ENCODE results near the gene RPRM.
"Not testable (repeated sequence)": the region's sequence is repeated elsewhere in the genome, so short reads cannot be mapped to it uniquely, and the experiment has no call there.

The RPRM gene

GRCh38 chr2:153478289-153479261 is at the start of gene RPRM:
Gene RPRM (minus strand): TSS chr2:153478762. CDS start chr2:153478565, 197 bp downstream.
- peaks cover 75% of the 10 kb centered on the region for H3K27me3 Mint-ChIP-seq
- peaks cover 2% of the 10 kb centered on the region for H3K36me3 Mint-ChIP-seq (ENCODE audit: insufficient read depth)
- H3K4me3 Mint-ChIP-seq: peak within 1 kb of the TSS; percentile 77
- ATAC-seq (replicated peaks; ENCODE audit: extremely low read depth, poor library complexity, severe bottlenecking) (peak; percentile 68), DNase-seq (ENCODE audit: low spot score in 2 of 2) (peak; percentile 16 to 37)
- H3K4me1 Mint-ChIP-seq: peaks cover 13% of the 10 kb centered on the region
- peak within 1 kb of the TSS; percentile 9 for H3K27ac Mint-ChIP-seq (ENCODE audit: low read depth)
- H3K9me3 Mint-ChIP-seq: no peaks in the 10 kb centered on the region

- DNase-seq (ENCODE audit: low spot score in 2 of 2): peak in 1 of 2 donors; percentile 24
- H3K9me3 Mint-ChIP-seq: no peaks in the 10 kb centered on the region
- no peak overlapping the region for H3K27ac Mint-ChIP-seq (ENCODE audit: low read depth)
- H3K4me3 Mint-ChIP-seq: no peak overlapping the region
- no peaks in the 10 kb centered on the region for H3K27me3 Mint-ChIP-seq
- H3K36me3 Mint-ChIP-seq (ENCODE audit: insufficient read depth): no peaks in the 10 kb centered on the region
- no peak for ATAC-seq (replicated peaks; ENCODE audit: extremely low read depth, poor library complexity, severe bottlenecking)
- H3K4me1 Mint-ChIP-seq: no peaks in the 10 kb centered on the region
Observed at GRCh38 chr2:153519257-153519875, 40.8 kb upstream of the RPRM start.

- DNase-seq (ENCODE audit: low spot score in 2 of 2): no peak
- no peak for ATAC-seq (replicated peaks; ENCODE audit: extremely low read depth, poor library complexity, severe bottlenecking)
- H3K4me1 Mint-ChIP-seq: no peaks in the 10 kb centered on the region
- no peak overlapping the region for H3K4me3 Mint-ChIP-seq
- H3K27me3 Mint-ChIP-seq: no peaks in the 10 kb centered on the region
- no peaks in the 10 kb centered on the region for H3K36me3 Mint-ChIP-seq (ENCODE audit: insufficient read depth)
- H3K27ac Mint-ChIP-seq (ENCODE audit: low read depth): no peak overlapping the region
- H3K9me3 Mint-ChIP-seq: peaks cover 4% of the 10 kb centered on the region
Observed at GRCh38 chr2:153512331-153512730, 33.8 kb upstream of the RPRM start.

DNA sequence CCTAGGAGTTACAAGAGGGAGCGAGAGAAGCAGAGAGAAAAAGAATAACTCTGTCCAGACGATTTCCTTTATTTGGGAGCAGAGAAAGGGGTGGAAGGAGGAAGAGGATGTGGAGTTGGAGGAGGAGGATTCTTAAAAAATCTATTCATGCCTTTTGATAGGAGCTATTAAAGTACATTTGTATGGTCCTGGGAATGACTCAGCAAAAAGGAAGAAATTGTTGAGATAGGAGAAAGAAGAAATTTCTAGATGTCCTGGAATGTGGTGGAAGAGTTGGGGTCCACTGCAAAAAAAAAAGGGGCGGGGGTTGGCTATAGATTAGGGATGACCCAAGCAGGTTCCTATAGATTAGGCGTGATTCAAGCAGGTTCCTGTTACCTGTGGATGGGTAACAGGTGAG is 32.4 kb upstream of the RPRM start:
- no peaks in the 10 kb centered on the region for H3K4me1 Mint-ChIP-seq
- no peaks in the 10 kb centered on the region for H3K36me3 Mint-ChIP-seq (ENCODE audit: insufficient read depth)
- H3K27me3 Mint-ChIP-seq: no peaks in the 10 kb centered on the region
- ATAC-seq (replicated peaks; ENCODE audit: extremely low read depth, poor library complexity, severe bottlenecking): no peak
- no peak for DNase-seq (ENCODE audit: low spot score in 2 of 2)
- peaks cover 4% of the 10 kb centered on the region for H3K9me3 Mint-ChIP-seq
- no peak overlapping the region for H3K4me3 Mint-ChIP-seq
- no peak overlapping the region for H3K27ac Mint-ChIP-seq (ENCODE audit: low read depth)

DNA sequence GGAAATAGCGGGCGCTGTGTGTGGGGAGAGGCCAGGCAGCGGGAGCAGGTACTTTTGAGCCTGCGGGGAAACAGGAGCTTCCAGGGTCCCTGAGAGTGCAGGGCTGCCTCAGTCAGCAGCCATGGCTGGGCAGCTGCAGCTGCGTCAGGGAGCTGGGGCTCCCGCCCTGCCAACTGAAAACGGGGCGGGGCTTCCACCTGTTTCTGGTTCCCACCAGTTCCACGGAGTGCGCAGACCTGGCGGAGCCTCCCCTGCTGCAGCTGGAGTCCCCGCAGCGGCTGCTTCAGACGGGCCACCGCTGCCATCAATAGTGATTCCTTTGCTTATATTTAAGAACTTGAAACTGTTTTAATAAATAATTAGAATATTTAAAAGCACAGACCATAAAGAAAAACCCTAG is 30.6 kb upstream of the RPRM start:
- H3K27me3 Mint-ChIP-seq: no peaks in the 10 kb centered on the region
- no peak overlapping the region for H3K27ac Mint-ChIP-seq (ENCODE audit: low read depth)
- H3K4me1 Mint-ChIP-seq: no peaks in the 10 kb centered on the region
- H3K4me3 Mint-ChIP-seq: no peak overlapping the region
- ATAC-seq (replicated peaks; ENCODE audit: extremely low read depth, poor library complexity, severe bottlenecking) (no peak), DNase-seq (ENCODE audit: low spot score in 2 of 2) (no peak)
- no peaks in the 10 kb centered on the region for H3K36me3 Mint-ChIP-seq (ENCODE audit: insufficient read depth)
- peaks cover 10% of the 10 kb centered on the region for H3K9me3 Mint-ChIP-seq

- H3K4me1 Mint-ChIP-seq; DNase-seq (ENCODE audit: low spot score in 2 of 2); H3K27me3 Mint-ChIP-seq; H3K36me3 Mint-ChIP-seq (ENCODE audit: insufficient read depth); H3K27ac Mint-ChIP-seq (ENCODE audit: low read depth); ATAC-seq (replicated peaks; ENCODE audit: extremely low read depth, poor library complexity, severe bottlenecking); H3K9me3 Mint-ChIP-seq; H3K4me3 Mint-ChIP-seq: not testable (repeated sequence)
Observed at GRCh38 chr2:153506499-153506898, 27.9 kb upstream of the RPRM start.

- no peaks in the 10 kb centered on the region for H3K36me3 Mint-ChIP-seq (ENCODE audit: insufficient read depth)
- no peak for ATAC-seq (replicated peaks; ENCODE audit: extremely low read depth, poor library complexity, severe bottlenecking)
- no peak for DNase-seq (ENCODE audit: low spot score in 2 of 2)
- H3K27ac Mint-ChIP-seq (ENCODE audit: low read depth): no peak overlapping the region
- no peak overlapping the region for H3K4me3 Mint-ChIP-seq
- H3K9me3 Mint-ChIP-seq: no peaks in the 10 kb centered on the region
- H3K4me1 Mint-ChIP-seq: no peaks in the 10 kb centered on the region
- H3K27me3 Mint-ChIP-seq: no peaks in the 10 kb centered on the region
Observed at GRCh38 chr2:153499439-153499838, 20.9 kb upstream of the RPRM start.

DNA sequence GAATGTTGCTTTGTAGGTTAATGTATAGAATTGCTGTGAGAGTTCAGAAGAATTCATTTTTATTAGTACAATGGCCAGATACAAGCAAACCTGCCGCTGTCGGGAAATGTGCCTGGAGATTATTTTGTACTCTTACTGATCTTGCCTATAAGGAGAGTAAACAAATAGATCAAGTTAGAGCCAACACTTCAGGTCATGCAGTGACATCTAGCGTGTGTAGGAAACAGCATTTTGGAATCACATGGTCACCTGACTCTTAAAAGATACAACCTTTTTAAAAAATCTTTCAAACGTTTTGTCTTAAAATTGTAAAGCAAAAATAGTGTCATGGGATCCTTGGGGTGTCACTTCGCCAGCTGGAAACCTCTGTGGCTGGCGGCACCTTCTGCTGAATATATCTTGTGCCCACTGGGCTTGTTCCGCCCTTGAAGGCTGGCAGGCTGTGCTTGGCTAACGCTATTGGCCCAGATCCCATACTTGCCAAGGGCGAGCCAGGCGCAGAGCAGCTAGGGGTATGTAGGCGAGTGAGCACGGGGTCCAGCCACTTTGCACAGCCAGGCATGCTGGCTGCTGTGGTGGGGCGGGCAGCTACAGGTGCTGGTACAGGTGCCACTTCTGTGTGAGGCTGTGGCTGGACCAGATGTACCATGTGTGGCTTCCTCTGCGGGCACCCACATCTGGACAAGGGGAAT is 19.5 kb upstream of the RPRM start:
- Mint-ChIP-seq H3K4me3 (no peak overlapping the region), H3K27ac (ENCODE audit: low read depth) (no peak overlapping the region), H3K36me3 (ENCODE audit: insufficient read depth) (no peaks in the 10 kb centered on the region), H3K27me3 (no peaks in the 10 kb centered on the region), H3K4me1 (no peaks in the 10 kb centered on the region), H3K9me3 (no peaks in the 10 kb centered on the region)
- DNase-seq (ENCODE audit: low spot score in 2 of 2) (no peak), ATAC-seq (replicated peaks; ENCODE audit: extremely low read depth, poor library complexity, severe bottlenecking) (no peak)

- Mint-ChIP-seq H3K9me3 (no peaks in the 10 kb centered on the region), H3K27me3 (no peaks in the 10 kb centered on the region), H3K36me3 (ENCODE audit: insufficient read depth) (no peaks in the 10 kb centered on the region), H3K27ac (ENCODE audit: low read depth) (no peak overlapping the region), H3K4me3 (no peak overlapping the region), H3K4me1 (no peaks in the 10 kb centered on the region)
- DNase-seq (ENCODE audit: low spot score in 2 of 2) (no peak), ATAC-seq (replicated peaks; ENCODE audit: extremely low read depth, poor library complexity, severe bottlenecking) (no peak)
Observed at GRCh38 chr2:153495725-153496124, 17.2 kb upstream of the RPRM start.

DNA sequence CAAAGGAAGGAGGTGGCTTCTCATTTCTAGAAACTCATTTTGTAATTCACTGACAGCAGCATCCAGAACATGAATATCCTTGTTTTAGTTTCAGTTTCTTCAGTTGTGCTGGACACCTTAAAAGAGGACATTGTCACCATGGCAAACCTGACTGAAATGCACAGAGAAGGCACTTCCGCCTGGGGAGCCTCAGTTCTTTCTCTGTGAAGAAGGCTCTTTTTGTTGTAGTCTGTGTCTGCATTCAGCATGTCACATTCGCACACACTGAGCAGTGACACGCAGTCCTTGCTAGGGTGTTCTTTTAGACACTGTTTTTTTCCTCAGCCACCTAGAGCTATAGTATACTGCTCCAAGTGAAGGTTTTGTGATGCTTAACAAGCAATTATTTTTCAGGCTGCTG is 9.5 kb upstream of the RPRM start:
- Mint-ChIP-seq H3K9me3 (no peaks in the 10 kb centered on the region), H3K27ac (ENCODE audit: low read depth) (no peak overlapping the region), H3K27me3 (peaks cover 10% of the 10 kb centered on the region), H3K4me3 (no peak overlapping the region), H3K36me3 (ENCODE audit: insufficient read depth) (no peaks in the 10 kb centered on the region), H3K4me1 (no peaks in the 10 kb centered on the region)
- DNase-seq (ENCODE audit: low spot score in 2 of 2): no peak
- no peak for ATAC-seq (replicated peaks; ENCODE audit: extremely low read depth, poor library complexity, severe bottlenecking)

DNA sequence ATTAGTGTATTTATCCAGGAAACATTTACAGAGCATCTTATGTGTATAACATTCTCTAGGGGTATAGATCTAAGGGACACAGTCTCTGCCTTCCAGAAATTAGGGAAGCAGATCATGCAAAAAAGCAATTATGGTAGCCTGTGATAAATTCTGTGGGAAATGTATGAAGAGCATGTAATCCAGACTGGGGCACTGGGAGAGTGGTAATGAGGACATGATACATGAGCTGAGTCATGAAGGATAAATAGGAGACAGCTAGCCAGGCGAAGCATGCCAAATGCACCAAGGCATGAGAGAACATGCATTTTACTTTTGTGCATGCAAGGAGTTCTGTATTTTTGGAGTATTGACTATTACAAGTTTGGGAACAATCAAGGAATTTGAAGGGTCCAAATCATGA is 8.9 kb upstream of the RPRM start:
- DNase-seq (ENCODE audit: low spot score in 2 of 2) (no peak), ATAC-seq (replicated peaks; ENCODE audit: extremely low read depth, poor library complexity, severe bottlenecking) (no peak)
- H3K4me1 Mint-ChIP-seq: no peaks in the 10 kb centered on the region
- H3K9me3 Mint-ChIP-seq: no peaks in the 10 kb centered on the region
- H3K27me3 Mint-ChIP-seq: peaks cover 10% of the 10 kb centered on the region
- no peak overlapping the region for H3K4me3 Mint-ChIP-seq
- no peaks in the 10 kb centered on the region for H3K36me3 Mint-ChIP-seq (ENCODE audit: insufficient read depth)
- no peak overlapping the region for H3K27ac Mint-ChIP-seq (ENCODE audit: low read depth)

DNA sequence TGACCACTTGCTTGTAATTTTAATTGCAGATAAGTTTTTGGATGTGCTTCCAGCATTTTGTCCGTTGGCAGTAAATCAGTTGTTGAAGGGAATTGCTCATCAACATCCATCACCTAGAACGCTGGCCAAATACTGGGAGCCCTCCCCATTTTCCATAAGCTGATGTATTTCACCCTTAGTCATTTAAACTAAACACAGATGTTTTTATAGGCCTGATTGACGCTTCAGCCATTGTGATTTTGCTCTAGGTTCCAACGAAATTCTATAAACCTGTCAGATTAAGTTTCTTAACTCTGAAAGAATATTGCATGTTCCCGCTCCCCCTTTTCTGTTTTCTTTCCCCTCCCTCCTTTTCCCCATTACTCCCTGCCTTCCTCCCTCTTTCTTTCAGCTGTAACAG is 1.0 kb upstream of the RPRM start:
- Mint-ChIP-seq H3K9me3 (no peaks in the 10 kb centered on the region), H3K27ac (ENCODE audit: low read depth) (no peak overlapping the region), H3K27me3 (peaks cover 65% of the 10 kb centered on the region), H3K36me3 (ENCODE audit: insufficient read depth) (peaks cover 2% of the 10 kb centered on the region), H3K4me3 (peak overlapping the region; percentile 77), H3K4me1 (peaks cover 13% of the 10 kb centered on the region)
- ATAC-seq (replicated peaks; ENCODE audit: extremely low read depth, poor library complexity, severe bottlenecking) (no peak), DNase-seq (ENCODE audit: low spot score in 2 of 2) (no peak)
